Esophagus (tissue), 2 donors: ENCODE results near the gene FPR3. TPM values are rescaled to one million over a fixed set of nuclear protein-coding genes. Genes with fewer than 3 reads are reported as not detected.
"Not testable (repeated sequence)": the region's sequence is repeated elsewhere in the genome, so short reads cannot be mapped to it uniquely, and the experiment has no call there.

ENCODE experiments used
- H3K27ac ChIP-seq, 2 donors: one replicate each; pipeline ENCODE4 v1.5.1; 2013; ENCODE audit warnings: low read depth in 2 of 2, mild to moderate bottlenecking in 2 of 2, inconsistent platforms in 1 of 2, low read length in 1 of 2, moderate library complexity in 1 of 2
- H3K27me3 ChIP-seq, 2 donors: one replicate each; pipeline ENCODE4 v1.6.1; 2013; ENCODE audit warnings: low read length in 2 of 2, control low read depth in 1 of 2, mild to moderate bottlenecking in 1 of 2; ENCODE audit not compliant: insufficient read depth in 2 of 2, control insufficient read depth in 1 of 2
- H3K36me3 ChIP-seq, 2 donors: one replicate each; pipeline ENCODE4 v1.6.1; 2013; ENCODE audit warnings: low read length in 1 of 2; ENCODE audit not compliant: control insufficient read depth in 2 of 2, insufficient read depth in 2 of 2
- H3K4me1 ChIP-seq, 2 donors: one replicate each; pipeline ENCODE4 v1.6.1; 2013; ENCODE audit warnings: low read length in 1 of 2; ENCODE audit not compliant: control insufficient read depth in 2 of 2, insufficient read depth in 2 of 2
- H3K4me3 ChIP-seq, 2 donors: one replicate each; pipeline ENCODE4 v1.5.1; 2013; ENCODE audit warnings: low read length in 2 of 2, mild to moderate bottlenecking in 2 of 2, low read depth in 1 of 2, moderate library complexity in 1 of 2
- H3K9me3 ChIP-seq, 2 donors: one replicate each; pipeline ENCODE4 v1.6.1; 2013; ENCODE audit warnings: mild to moderate bottlenecking in 2 of 2, low read depth in 1 of 2, low read length in 1 of 2, moderate library complexity in 1 of 2; ENCODE audit not compliant: control insufficient read depth in 2 of 2, insufficient read depth in 1 of 2
- WGBS, 2 donors: extraction: QIAGEN DNeasy Blood & Tissue Kit; methylation state at CpG; one replicate each; pipeline ENCODE4 v1.1.7; 2013; 5-methylcytosine and 5-hydroxymethylcytosine counted together
- polyA plus RNA-seq, 2 donors: library from polyadenylated mRNA; stranded (reverse); fragments of 200-250 nt; gene quantifications; one replicate each; pipeline ENCODE4 v1.2.3, GENCODE V29; 2013
- donor health status: healthy with polysubstance abuse.
- donor health status: Bipolar disorder and iron deficiency.

Gene FPR3
- polyA plus RNA-seq, 2 donors = 0.26 to 1.1 TPM

GRCh38 chr19:51761696-51762095 is 33.3 kb upstream of the FPR3 start:
- WGBS, 2 donors = 84 to 85% methylated on average over 7 of the region's 7 CpGs
- H3K36me3 ChIP-seq = no peaks in the 10 kb centered on the region
- H3K4me1 ChIP-seq = no peaks in the 10 kb centered on the region
- peaks cover 0 to 1% of the 10 kb centered on the region in 2 donors for H3K27me3 ChIP-seq
- no peak overlapping the region for H3K27ac ChIP-seq
- peaks cover 0 to 4% of the 10 kb centered on the region in 2 donors for H3K9me3 ChIP-seq
- no peak overlapping the region for H3K4me3 ChIP-seq

GRCh38 chr19:51765086-51765485 is 29.9 kb upstream of the FPR3 start:
- H3K4me3 ChIP-seq = no peak overlapping the region
- H3K9me3 ChIP-seq = peaks cover 0 to 4% of the 10 kb centered on the region in 2 donors
- H3K27me3 ChIP-seq = no peaks in the 10 kb centered on the region
- no peak overlapping the region for H3K27ac ChIP-seq
- 45 to 50% methylated on average over 5 of the region's 5 CpGs for WGBS, 2 donors
- H3K36me3 ChIP-seq = no peaks in the 10 kb centered on the region
- H3K4me1 ChIP-seq = no peaks in the 10 kb centered on the region

DNA sequence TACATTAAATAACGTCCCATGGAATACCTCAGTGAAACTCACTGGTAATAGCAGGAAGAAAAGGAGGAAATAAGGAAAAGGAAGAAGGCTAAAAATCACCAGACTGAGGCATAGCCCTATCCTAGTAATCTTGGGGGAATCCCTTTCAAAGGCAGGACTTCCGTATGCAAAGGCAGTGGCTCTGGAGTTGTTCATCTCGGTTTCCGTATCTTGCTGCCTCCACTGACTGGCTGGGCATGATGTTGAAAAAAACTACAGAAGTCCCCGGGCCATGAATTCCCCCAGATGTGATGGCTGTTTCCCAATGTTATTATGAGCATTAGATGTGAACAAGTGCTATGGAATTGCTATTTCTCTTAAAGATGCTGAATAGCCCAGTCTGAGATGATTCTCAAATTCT is 28.5 kb upstream of the FPR3 start:
- H3K36me3 ChIP-seq = no peaks in the 10 kb centered on the region
- H3K4me3 ChIP-seq = no peak overlapping the region
- H3K4me1 ChIP-seq = no peaks in the 10 kb centered on the region
- WGBS, 2 donors = 66% methylated on average over 5 of the region's 5 CpGs
- no peak overlapping the region for H3K27ac ChIP-seq
- H3K27me3 ChIP-seq = peaks cover 0 to 2% of the 10 kb centered on the region in 2 donors
- H3K9me3 ChIP-seq = peaks cover 0 to 3% of the 10 kb centered on the region in 2 donors

GRCh38 chr19:51771376-51772130 is 23.4 kb upstream of the FPR3 start:
- no peaks in the 10 kb centered on the region for H3K36me3 ChIP-seq
- H3K27ac ChIP-seq = no peak overlapping the region
- H3K9me3 ChIP-seq = no peaks in the 10 kb centered on the region
- no peak overlapping the region for H3K4me3 ChIP-seq
- 56 to 59% methylated on average over 10 of the region's 10 CpGs for WGBS, 2 donors
- H3K27me3 ChIP-seq = peaks cover 0 to 2% of the 10 kb centered on the region in 2 donors
- H3K4me1 ChIP-seq = no peaks in the 10 kb centered on the region

- H3K27me3 ChIP-seq = peaks cover 0 to 2% of the 10 kb centered on the region in 2 donors
- H3K4me1 ChIP-seq = no peaks in the 10 kb centered on the region
- H3K9me3 ChIP-seq = no peaks in the 10 kb centered on the region
- no peak overlapping the region for H3K27ac ChIP-seq
- WGBS, 2 donors = 52 to 67% methylated on average over 6 of the region's 6 CpGs
- no peaks in the 10 kb centered on the region for H3K36me3 ChIP-seq
- no peak overlapping the region for H3K4me3 ChIP-seq
Observed at GRCh38 chr19:51772977-51773376, 22.0 kb upstream of the FPR3 start.

- H3K4me3 ChIP-seq, H3K4me1 ChIP-seq, H3K9me3 ChIP-seq, H3K27me3 ChIP-seq, H3K27ac ChIP-seq, H3K36me3 ChIP-seq: not testable (repeated sequence)
- WGBS, 2 donors = 78 to 94% methylated on average over 1 of the region's 1 CpG
Observed at GRCh38 chr19:51776561-51776960, 18.4 kb upstream of the FPR3 start.

GRCh38 chr19:51777570-51778462 is 17.1 kb upstream of the FPR3 start:
- Histone ChIP-seq H3K4me3 (no peak overlapping the region), H3K27ac (no peak overlapping the region), H3K9me3 (no peaks in the 10 kb centered on the region), H3K36me3 (no peaks in the 10 kb centered on the region), H3K4me1 (no peaks in the 10 kb centered on the region), H3K27me3 (no peaks in the 10 kb centered on the region)
- 29 to 33% methylated on average over 23 of the region's 23 CpGs for WGBS, 2 donors

DNA sequence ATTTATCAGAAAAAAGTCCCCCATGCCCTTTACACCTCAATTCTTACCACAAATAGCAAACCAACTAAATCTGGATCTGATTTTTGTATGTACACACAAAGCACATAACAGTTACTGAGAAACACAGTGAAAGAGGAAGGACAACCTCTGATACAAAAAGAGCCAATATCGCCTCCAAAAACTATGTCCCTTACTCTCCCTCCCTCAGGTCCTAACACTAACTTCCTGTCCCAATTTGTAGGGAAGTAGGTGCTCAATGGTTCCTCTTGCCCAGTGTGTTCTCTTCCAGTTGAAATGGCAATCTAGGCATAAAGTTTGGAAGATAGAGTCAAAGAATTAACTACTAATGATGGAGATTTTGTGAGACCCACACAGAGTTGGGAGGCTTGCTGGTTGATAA is 15.8 kb upstream of the FPR3 start:
- Histone ChIP-seq H3K4me1 (no peaks in the 10 kb centered on the region), H3K4me3 (no peak overlapping the region), H3K27ac (no peak overlapping the region), H3K36me3 (no peaks in the 10 kb centered on the region), H3K27me3 (no peaks in the 10 kb centered on the region), H3K9me3 (no peaks in the 10 kb centered on the region)
- 65 to 70% methylated on average over 1 of the region's 1 CpG for WGBS, 2 donors

DNA sequence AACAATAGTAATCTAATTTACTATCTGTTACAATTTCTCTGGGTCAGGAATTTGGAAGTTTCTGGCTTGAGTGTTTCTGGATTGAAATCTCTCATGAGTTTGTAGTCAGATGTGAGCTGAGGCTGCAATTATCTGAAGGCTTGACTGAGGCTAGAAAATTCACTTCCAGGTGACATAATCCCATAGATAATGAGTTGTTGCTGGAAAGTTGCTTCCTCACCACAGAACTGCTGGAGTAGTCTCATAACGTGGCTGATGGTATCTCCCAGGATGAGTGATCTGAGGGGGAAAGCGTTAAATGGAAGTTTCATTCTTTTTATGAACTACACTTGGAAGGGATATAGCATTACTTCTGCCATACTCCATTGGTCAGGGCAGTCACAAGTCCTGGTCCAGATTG is 15.3 kb upstream of the FPR3 start:
- no peak overlapping the region for H3K27ac ChIP-seq
- WGBS, 2 donors = 52% methylated on average over 2 of the region's 2 CpGs
- H3K4me3 ChIP-seq = no peak overlapping the region
- no peaks in the 10 kb centered on the region for H3K4me1 ChIP-seq
- H3K36me3 ChIP-seq = no peaks in the 10 kb centered on the region
- H3K9me3 ChIP-seq = no peaks in the 10 kb centered on the region
- H3K27me3 ChIP-seq = no peaks in the 10 kb centered on the region
